DMS153 treated with DMSO at 0.1 percent for 48 hours (cell line): ENCODE measurements around the gene ABHD4.
"Not testable (repeated sequence)": the region's sequence is repeated elsewhere in the genome, so short reads cannot be mapped to it uniquely, and the experiment has no call there.

ENCODE experiments used
- DNase-seq: peaks from one replicate; lab custom pipeline; 2025; ENCODE audit not compliant: unreplicated experiment; lab: John Stamatoyannopoulos, UW

Gene ABHD4

GRCh38 chr14:22598099-22598895 lies at the start of gene ABHD4:
Gene ABHD4, plus strand, starts transcription at chr14:22598300. Its CDS starts 7 bp downstream, at chr14:22598307.
- DNase-seq, result peak; percentile 16

GRCh38 chr14:22549324-22549962 lies 48.7 kb upstream of the ABHD4 start:
- no peak for DNase-seq

- DNase-seq, result no peak
These were observed 48.0 kb upstream of the ABHD4 start for GRCh38 chr14:22549981-22550673.

GRCh38 chr14:22551605-22551997 lies 46.5 kb upstream of the ABHD4 start:
- DNase-seq, result no peak

GRCh38 chr14:22552001-22552826 lies 45.9 kb upstream of the ABHD4 start:
- no peak for DNase-seq

- DNase-seq, result no peak
These were observed 45.3 kb upstream of the ABHD4 start for GRCh38 chr14:22552827-22553076.

GRCh38 chr14:22553445-22553844 lies 44.7 kb upstream of the ABHD4 start:
- DNase-seq, result no peak

- not testable (repeated sequence) for DNase-seq
These were observed 44.1 kb upstream of the ABHD4 start for GRCh38 chr14:22553861-22554497.

GRCh38 chr14:22554498-22555383 lies 43.4 kb upstream of the ABHD4 start:
- DNase-seq, result no peak

- DNase-seq, result no peak
These were observed 42.6 kb upstream of the ABHD4 start for GRCh38 chr14:22555384-22556011.

- no peak for DNase-seq
These were observed 41.8 kb upstream of the ABHD4 start for GRCh38 chr14:22556021-22556989.

- DNase-seq, result peak; percentile 40
These were observed 41.0 kb upstream of the ABHD4 start for GRCh38 chr14:22556990-22557623.

GRCh38 chr14:22557846-22558220 lies 40.3 kb upstream of the ABHD4 start:
- DNase-seq, result no peak

GRCh38 chr14:22558221-22558913 lies 39.7 kb upstream of the ABHD4 start:
- DNase-seq, result no peak

- DNase-seq, result no peak
These were observed 39.1 kb upstream of the ABHD4 start for GRCh38 chr14:22559041-22559440.

- DNase-seq, result peak; percentile 25
These were observed 37.3 kb upstream of the ABHD4 start for GRCh38 chr14:22560662-22561365.

- no peak for DNase-seq
These were observed 36.8 kb upstream of the ABHD4 start for GRCh38 chr14:22561366-22561660.
